Measurements from ENCODE around the gene EDARADD.
"Not testable (repeated sequence)": the region's sequence is repeated elsewhere in the genome, so short reads cannot be mapped to it uniquely, and the experiment has no call there.

The EDARADD gene

DNA sequence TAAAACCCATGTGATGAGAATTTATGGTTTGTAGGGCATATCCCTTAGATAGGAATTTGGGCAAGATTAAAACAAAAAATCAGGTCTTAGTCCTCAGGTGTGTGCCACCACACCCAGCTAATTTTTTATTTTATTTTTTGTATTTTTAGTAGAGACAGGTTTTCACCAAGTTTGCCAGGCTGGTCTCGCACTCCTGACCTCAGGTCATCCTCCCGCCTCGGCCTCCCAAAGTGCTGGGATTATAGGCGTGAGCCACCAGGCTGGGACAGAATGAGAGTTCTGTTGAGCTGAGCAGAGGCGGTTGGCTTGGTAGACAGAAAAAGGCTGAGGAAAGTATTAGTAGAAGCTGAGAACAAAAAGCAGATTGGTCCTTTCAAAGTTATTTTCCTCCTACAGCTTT, 43.8 kb upstream of the EDARADD start:
- Histone ChIP-seq H3F3A (ENCODE audit: insufficient read depth, low read length) (no peaks in the 10 kb centered on the region), H3K9me2 (ENCODE audit: low read depth, low read length) (no peaks in the 10 kb centered on the region), H4K20me1 (ENCODE audit: insufficient read depth, low read length) (no peaks in the 10 kb centered on the region), H3K36me3 (ENCODE audit: insufficient read depth, low read length) (no peaks in the 10 kb centered on the region), H3K4me3 (ENCODE audit: low read depth, low read length, poor library complexity, severe bottlenecking) (no peak overlapping the region), H3K9ac (ENCODE audit: low read length) (no peak overlapping the region), H3K4me2 (ENCODE audit: low read length) (no peak overlapping the region), H3K27me3 (ENCODE audit: insufficient read depth, low read length) (no peaks in the 10 kb centered on the region), H3K9me3 (ENCODE audit: low read length) (no peaks in the 10 kb centered on the region), H2AFZ (ENCODE audit: low read length) (no peak overlapping the region), H3K4me1 (ENCODE audit: insufficient read depth, low read length, severe bottlenecking) (no peaks in the 10 kb centered on the region), H3K79me2 (ENCODE audit: insufficient read depth, low read length) (no peaks in the 10 kb centered on the region), H3K27ac (ENCODE audit: low read depth, low read length, poor library complexity, severe bottlenecking) (no peak overlapping the region)
- TF ChIP-seq, protein P1, sequence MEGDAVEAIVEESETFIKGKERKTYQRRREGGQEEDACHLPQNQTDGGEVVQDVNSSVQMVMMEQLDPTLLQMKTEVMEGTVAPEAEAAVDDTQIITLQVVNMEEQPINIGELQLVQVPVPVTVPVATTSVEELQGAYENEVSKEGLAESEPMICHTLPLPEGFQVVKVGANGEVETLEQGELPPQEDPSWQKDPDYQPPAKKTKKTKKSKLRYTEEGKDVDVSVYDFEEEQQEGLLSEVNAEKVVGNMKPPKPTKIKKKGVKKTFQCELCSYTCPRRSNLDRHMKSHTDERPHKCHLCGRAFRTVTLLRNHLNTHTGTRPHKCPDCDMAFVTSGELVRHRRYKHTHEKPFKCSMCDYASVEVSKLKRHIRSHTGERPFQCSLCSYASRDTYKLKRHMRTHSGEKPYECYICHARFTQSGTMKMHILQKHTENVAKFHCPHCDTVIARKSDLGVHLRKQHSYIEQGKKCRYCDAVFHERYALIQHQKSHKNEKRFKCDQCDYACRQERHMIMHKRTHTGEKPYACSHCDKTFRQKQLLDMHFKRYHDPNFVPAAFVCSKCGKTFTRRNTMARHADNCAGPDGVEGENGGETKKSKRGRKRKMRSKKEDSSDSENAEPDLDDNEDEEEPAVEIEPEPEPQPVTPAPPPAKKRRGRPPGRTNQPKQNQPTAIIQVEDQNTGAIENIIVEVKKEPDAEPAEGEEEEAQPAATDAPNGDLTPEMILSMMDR (IDR thresholded peaks at IDR 0.05; ENCODE audit: low read length): no peak
- no peak for TF ChIP-seq EZH2 (IDR thresholded peaks at IDR 0.05; ENCODE audit: borderline replicate concordance, low read length)

DNA sequence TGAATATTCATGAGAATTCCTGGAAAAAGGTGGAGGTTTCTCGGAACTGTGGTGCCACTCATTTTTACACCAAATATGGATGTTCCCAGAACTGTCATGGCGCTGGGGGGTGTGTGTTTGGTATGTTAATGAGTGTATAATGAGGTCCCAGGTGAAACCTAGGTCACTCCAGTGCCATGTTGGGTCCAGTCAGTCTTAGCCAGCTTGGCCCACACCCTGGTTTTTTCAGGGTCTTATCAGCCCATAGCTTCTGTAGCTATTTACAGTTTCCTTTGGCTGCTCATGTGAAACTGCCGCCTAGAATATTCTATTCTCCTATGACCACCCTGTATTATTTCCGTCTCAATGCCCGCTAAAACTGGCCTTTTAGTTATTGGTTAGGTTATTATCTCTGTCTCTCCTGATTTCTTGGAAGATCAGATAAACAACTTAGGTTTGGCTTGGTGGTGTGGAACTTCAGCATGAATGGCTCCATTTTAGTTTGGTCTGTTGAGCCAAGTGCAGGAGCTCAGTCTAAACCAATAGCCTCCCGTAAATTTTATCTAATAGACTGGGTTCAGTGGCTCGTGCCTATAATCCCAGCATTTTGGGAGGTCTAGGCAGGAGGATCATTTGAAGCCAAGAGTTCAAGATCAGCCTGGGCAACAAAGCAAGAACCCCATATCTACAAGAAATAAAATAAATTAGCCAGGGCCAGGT, 42.1 kb upstream of the EDARADD start:
- Histone ChIP-seq H4K20me1 (ENCODE audit: insufficient read depth, low read length) (no peaks in the 10 kb centered on the region), H3K79me2 (ENCODE audit: insufficient read depth, low read length) (no peaks in the 10 kb centered on the region), H3K9me3 (ENCODE audit: low read length) (no peaks in the 10 kb centered on the region), H3K36me3 (ENCODE audit: insufficient read depth, low read length) (no peaks in the 10 kb centered on the region), H3K27me3 (ENCODE audit: insufficient read depth, low read length) (no peaks in the 10 kb centered on the region), H3K4me3 (ENCODE audit: low read depth, low read length, poor library complexity, severe bottlenecking) (no peak overlapping the region), H2AFZ (ENCODE audit: low read length) (no peak overlapping the region), H3K4me1 (ENCODE audit: insufficient read depth, low read length, severe bottlenecking) (no peaks in the 10 kb centered on the region), H3K9me2 (ENCODE audit: low read depth, low read length) (no peaks in the 10 kb centered on the region), H3K27ac (ENCODE audit: low read depth, low read length, poor library complexity, severe bottlenecking) (no peak overlapping the region), H3K9ac (ENCODE audit: low read length) (no peak overlapping the region), H3K4me2 (ENCODE audit: low read length) (no peak overlapping the region), H3F3A (ENCODE audit: insufficient read depth, low read length) (no peaks in the 10 kb centered on the region)
- TF ChIP-seq, protein P1 (IDR thresholded peaks at IDR 0.05; ENCODE audit: low read length): no peak
- TF ChIP-seq EZH2 (IDR thresholded peaks at IDR 0.05; ENCODE audit: borderline replicate concordance, low read length): no peak

DNA sequence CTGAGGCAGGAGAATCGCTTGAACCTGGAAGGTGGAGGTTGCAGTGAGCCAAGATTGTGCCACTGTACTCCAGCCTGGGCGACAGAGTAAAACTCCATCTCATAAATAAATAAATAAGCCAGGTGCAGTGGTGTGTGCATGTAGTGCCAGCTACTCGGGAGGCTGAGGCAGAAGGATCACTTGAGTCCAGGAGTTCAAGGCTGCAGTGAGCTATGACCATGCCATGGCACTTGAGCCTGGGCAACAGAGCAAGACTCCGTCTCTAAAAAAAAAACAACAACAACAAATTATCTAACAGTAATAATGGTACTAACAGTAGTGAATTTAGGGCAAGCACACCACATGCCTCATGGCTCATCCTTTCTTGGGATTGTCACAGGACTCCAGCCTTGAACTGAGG, 41.3 kb upstream of the EDARADD start:
- not testable (repeated sequence) for H3F3A ChIP-seq (ENCODE audit: insufficient read depth, low read length); H3K27me3 ChIP-seq (ENCODE audit: insufficient read depth, low read length); H2AFZ ChIP-seq (ENCODE audit: low read length); H3K79me2 ChIP-seq (ENCODE audit: insufficient read depth, low read length); H4K20me1 ChIP-seq (ENCODE audit: insufficient read depth, low read length); H3K27ac ChIP-seq (ENCODE audit: low read depth, low read length, poor library complexity, severe bottlenecking); H3K36me3 ChIP-seq (ENCODE audit: insufficient read depth, low read length); H3K4me2 ChIP-seq (ENCODE audit: low read length); H3K9ac ChIP-seq (ENCODE audit: low read length); H3K4me1 ChIP-seq (ENCODE audit: insufficient read depth, low read length, severe bottlenecking); H3K9me2 ChIP-seq (ENCODE audit: low read depth, low read length); H3K4me3 ChIP-seq (ENCODE audit: low read depth, low read length, poor library complexity, severe bottlenecking); H3K9me3 ChIP-seq (ENCODE audit: low read length)

DNA sequence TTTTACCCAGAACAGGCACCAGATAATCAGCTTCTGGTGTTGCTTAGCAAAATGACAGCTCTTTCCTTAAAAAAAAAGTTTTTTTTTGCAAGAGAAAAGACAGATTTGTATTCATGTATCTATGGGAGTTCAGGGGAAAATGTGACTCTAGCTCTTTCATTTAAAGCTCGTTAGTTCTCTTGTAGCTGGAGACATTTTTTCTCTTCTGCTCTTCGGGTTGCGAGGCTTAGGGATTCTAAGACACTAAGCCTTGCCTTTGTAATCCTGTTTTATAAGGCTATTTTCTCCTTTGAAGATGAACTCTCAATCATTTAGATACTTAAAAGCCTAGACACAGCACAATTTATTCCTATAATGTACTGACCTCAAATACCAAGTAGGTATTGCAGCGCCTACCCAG, 40.3 kb upstream of the EDARADD start:
- Histone ChIP-seq H2AFZ (ENCODE audit: low read length) (no peak overlapping the region), H3K79me2 (ENCODE audit: insufficient read depth, low read length) (no peaks in the 10 kb centered on the region), H4K20me1 (ENCODE audit: insufficient read depth, low read length) (no peaks in the 10 kb centered on the region), H3K9me2 (ENCODE audit: low read depth, low read length) (no peaks in the 10 kb centered on the region), H3K27ac (ENCODE audit: low read depth, low read length, poor library complexity, severe bottlenecking) (no peak overlapping the region), H3K9me3 (ENCODE audit: low read length) (no peaks in the 10 kb centered on the region), H3K27me3 (ENCODE audit: insufficient read depth, low read length) (no peaks in the 10 kb centered on the region), H3K36me3 (ENCODE audit: insufficient read depth, low read length) (no peaks in the 10 kb centered on the region), H3K4me3 (ENCODE audit: low read depth, low read length, poor library complexity, severe bottlenecking) (no peak overlapping the region), H3K4me1 (ENCODE audit: insufficient read depth, low read length, severe bottlenecking) (no peaks in the 10 kb centered on the region), H3F3A (ENCODE audit: insufficient read depth, low read length) (no peaks in the 10 kb centered on the region), H3K4me2 (ENCODE audit: low read length) (no peak overlapping the region), H3K9ac (ENCODE audit: low read length) (no peak overlapping the region)
- TF ChIP-seq, protein P1 (IDR thresholded peaks at IDR 0.05; ENCODE audit: low read length): no peak

Data from OCI-LY1 (cell line).